Chondrocyte (in vitro differentiated cells): Measurements from ENCODE around the gene SKAP1. TPM values are rescaled to one million over a fixed set of nuclear protein-coding genes. Genes with fewer than 3 reads are reported as not detected.
"Not testable (repeated sequence)": the region's sequence is repeated elsewhere in the genome, so short reads cannot be mapped to it uniquely, and the experiment has no call there.

Experiments used
- DNase-seq: peaks from one replicate; pipeline ENCODE4 v3.0.0; 2021; ENCODE audit warnings: mixed read lengths, low spot score
- H3K27ac Mint-ChIP-seq: one replicate; pipeline ENCODE4 v1.8.0; 2021; ENCODE audit warnings: mild to moderate bottlenecking, moderate library complexity, mixed read lengths; ENCODE audit not compliant: unreplicated experiment
- H3K27me3 Mint-ChIP-seq: 2 replicates; pipeline ENCODE4 v1.8.0; 2021; ENCODE audit warnings: low read depth, mixed read lengths
- H3K36me3 Mint-ChIP-seq: 2 replicates; pipeline ENCODE4 v1.8.0; 2021; ENCODE audit warnings: low read depth, mixed read lengths
- H3K4me1 Mint-ChIP-seq: 2 replicates; pipeline ENCODE4 v1.8.0; 2021; ENCODE audit warnings: low read depth, mild to moderate bottlenecking, mixed read lengths
- H3K4me3 Mint-ChIP-seq: one replicate; pipeline ENCODE4 v1.8.0; 2021; ENCODE audit warnings: mild to moderate bottlenecking, moderate library complexity, mixed read lengths; ENCODE audit not compliant: unreplicated experiment
- H3K9me3 Mint-ChIP-seq: 2 replicates; pipeline ENCODE4 v1.8.0; 2021; ENCODE audit warnings: low read depth, mixed read lengths
- total RNA-seq: library from RNA; stranded (reverse); gene quantifications from 3 replicates; pipeline ENCODE4 v1.2.1, GENCODE V29; 2021
- TF ChIP-seq, protein P1 (sequence below): fragments of 200-600 bp; sonication (generic); IDR thresholded peaks from 2 replicates; pipeline ENCODE4 v1.5.0; 2021; ENCODE audit warnings: antibody characterized with exemption, mild to moderate bottlenecking, moderate library complexity

SKAP1 gene
- total RNA-seq, 1 donor from 2014 or later: not detected

DNA sequence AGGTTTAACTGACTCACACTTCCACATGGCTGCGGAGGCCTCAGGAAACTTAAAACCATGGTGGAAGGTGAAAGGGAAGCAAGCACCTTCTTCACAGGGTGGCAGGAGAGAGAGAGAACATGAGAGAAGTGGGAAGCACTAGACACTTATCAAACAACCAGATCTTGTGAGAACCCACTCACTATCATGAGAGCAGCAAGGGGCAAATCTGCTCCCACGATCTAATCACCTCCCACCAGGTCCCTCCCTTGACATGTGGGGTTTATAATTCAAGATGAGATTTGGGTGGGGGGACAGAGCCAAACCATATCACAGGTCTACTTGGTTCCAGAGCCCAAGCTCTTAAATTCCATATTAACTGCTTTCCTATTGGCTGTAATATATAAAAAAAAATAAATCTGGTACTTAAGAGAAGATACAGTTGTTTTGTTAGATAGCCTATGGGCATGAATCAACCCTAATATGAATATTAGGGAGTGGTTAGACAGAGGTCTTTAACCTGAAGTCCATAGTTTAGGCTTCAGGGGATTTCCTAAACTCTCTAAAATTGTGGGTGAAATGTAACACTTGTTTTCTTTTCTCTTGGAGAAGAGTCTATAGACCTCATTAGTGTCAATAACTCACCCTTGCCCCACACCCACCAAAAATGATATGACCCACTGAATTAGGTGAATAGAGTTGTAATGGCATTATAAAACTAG lies 56.7 kb downstream of the SKAP1 start:
- Mint-ChIP-seq H3K27me3 (peaks cover 32% of the 10 kb centered on the region), H3K9me3 (no peaks in the 10 kb centered on the region), H3K36me3 (no peaks in the 10 kb centered on the region), H3K27ac (no peak overlapping the region), H3K4me3 (no peak overlapping the region), H3K4me1 (no peaks in the 10 kb centered on the region)
- TF ChIP-seq, protein P1, sequence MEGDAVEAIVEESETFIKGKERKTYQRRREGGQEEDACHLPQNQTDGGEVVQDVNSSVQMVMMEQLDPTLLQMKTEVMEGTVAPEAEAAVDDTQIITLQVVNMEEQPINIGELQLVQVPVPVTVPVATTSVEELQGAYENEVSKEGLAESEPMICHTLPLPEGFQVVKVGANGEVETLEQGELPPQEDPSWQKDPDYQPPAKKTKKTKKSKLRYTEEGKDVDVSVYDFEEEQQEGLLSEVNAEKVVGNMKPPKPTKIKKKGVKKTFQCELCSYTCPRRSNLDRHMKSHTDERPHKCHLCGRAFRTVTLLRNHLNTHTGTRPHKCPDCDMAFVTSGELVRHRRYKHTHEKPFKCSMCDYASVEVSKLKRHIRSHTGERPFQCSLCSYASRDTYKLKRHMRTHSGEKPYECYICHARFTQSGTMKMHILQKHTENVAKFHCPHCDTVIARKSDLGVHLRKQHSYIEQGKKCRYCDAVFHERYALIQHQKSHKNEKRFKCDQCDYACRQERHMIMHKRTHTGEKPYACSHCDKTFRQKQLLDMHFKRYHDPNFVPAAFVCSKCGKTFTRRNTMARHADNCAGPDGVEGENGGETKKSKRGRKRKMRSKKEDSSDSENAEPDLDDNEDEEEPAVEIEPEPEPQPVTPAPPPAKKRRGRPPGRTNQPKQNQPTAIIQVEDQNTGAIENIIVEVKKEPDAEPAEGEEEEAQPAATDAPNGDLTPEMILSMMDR: no peak
- DNase-seq: no peak

DNA sequence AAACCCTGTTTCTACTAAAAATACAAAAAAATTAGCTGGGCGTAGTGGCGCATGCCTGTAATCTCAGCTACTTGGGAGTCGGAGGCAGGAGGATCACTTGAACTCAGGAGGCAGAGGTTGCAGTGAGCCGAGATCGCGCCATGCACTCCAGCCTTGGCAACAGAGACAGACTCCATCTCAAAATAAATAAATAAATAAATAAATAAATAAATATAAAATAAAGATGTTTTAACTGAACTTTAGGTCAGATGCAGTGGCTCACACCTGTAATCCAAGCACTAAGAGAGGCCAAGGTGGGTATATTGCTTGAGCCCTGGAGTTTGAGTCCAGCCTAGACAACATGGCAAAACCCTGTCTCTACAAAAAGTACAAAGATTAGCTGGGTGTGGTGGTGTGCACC lies 61.0 kb downstream of the SKAP1 start:
- H3K9me3 Mint-ChIP-seq, H3K36me3 Mint-ChIP-seq, H3K4me1 Mint-ChIP-seq, DNase-seq, H3K27ac Mint-ChIP-seq, H3K4me3 Mint-ChIP-seq: not testable (repeated sequence)
- H3K27me3 Mint-ChIP-seq: peaks cover 50% of the 10 kb centered on the region

- peaks cover 48% of the 10 kb centered on the region for H3K27me3 Mint-ChIP-seq
- H3K27ac Mint-ChIP-seq: no peak overlapping the region
- H3K4me3 Mint-ChIP-seq: no peak overlapping the region
- TF ChIP-seq, protein P1: no peak
- H3K36me3 Mint-ChIP-seq: no peaks in the 10 kb centered on the region
- no peaks in the 10 kb centered on the region for H3K9me3 Mint-ChIP-seq
- no peak for DNase-seq
- H3K4me1 Mint-ChIP-seq: no peaks in the 10 kb centered on the region
These were observed 61.6 kb downstream of the SKAP1 start for GRCh38 chr17:48368352-48368908.

GRCh38 chr17:48363161-48363560 lies 66.9 kb downstream of the SKAP1 start:
- no peaks in the 10 kb centered on the region for H3K4me1 Mint-ChIP-seq
- peaks cover 45% of the 10 kb centered on the region for H3K27me3 Mint-ChIP-seq
- DNase-seq: no peak
- no peak overlapping the region for H3K27ac Mint-ChIP-seq
- no peaks in the 10 kb centered on the region for H3K36me3 Mint-ChIP-seq
- TF ChIP-seq, protein P1: no peak
- H3K4me3 Mint-ChIP-seq: no peak overlapping the region
- H3K9me3 Mint-ChIP-seq: no peaks in the 10 kb centered on the region

DNA sequence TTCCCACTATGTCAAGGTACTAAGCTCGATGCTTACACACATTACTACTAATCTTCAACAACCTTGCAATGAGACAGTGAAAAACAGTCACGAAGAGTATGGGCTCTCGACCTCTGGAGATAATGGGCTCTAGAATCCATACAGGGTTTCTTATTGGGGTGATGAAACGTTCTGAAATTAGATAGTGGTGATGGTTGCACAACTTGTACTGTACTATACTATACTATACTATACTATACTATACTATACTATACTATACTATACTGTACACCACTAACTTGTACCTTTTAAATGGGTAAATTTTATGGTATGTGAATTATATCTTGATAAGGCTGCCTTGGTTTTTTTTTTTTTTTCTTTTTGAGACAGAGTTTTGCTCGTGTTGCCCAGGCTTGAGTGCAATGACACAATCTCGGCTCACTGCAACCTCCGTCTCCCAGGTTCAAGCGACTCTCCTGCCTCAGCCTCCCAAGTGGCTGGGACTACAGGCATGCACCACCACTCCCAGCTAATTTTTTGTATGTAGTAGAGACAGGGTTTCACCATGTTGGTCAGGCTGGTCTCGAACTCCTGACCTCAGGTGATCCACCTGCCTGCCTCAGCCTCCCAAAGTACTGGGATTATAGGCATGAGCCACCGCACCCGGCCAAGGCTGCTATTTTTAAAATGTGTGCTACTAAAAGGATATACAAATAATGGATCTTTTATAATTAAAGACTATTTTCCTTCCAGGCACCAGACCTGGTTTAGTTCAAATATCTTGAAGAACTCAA lies 69.0 kb downstream of the SKAP1 start:
- H3K27me3 Mint-ChIP-seq: peaks cover 41% of the 10 kb centered on the region
- not testable (repeated sequence) for H3K4me1 Mint-ChIP-seq, H3K9me3 Mint-ChIP-seq, H3K36me3 Mint-ChIP-seq, H3K4me3 Mint-ChIP-seq, DNase-seq, H3K27ac Mint-ChIP-seq

- Mint-ChIP-seq H3K27ac (no peak overlapping the region), H3K27me3 (peaks cover 35% of the 10 kb centered on the region), H3K4me1 (no peaks in the 10 kb centered on the region), H3K9me3 (no peaks in the 10 kb centered on the region), H3K36me3 (no peaks in the 10 kb centered on the region), H3K4me3 (no peak overlapping the region)
- no peak for DNase-seq
- TF ChIP-seq, protein P1: no peak
These were observed 72.0 kb downstream of the SKAP1 start for GRCh38 chr17:48357779-48358602.
